GM10847 (cell line): ENCODE data around the gene KRTAP4-7.

ENCODE experiments used
- POLR2A ChIP-seq: IDR thresholded peaks from 2 replicates; pipeline ENCODE4 v1.6.1; 2011; ENCODE audit not compliant: insufficient read length; ENCODE audit errors: extremely low read depth

The KRTAP4-7 gene

GRCh38 chr17:41061964-41062363, 22.0 kb upstream of the KRTAP4-7 start:
- no peak for TF ChIP-seq POLR2A

- no peak for TF ChIP-seq POLR2A
These were observed 20.5 kb upstream of the KRTAP4-7 start for GRCh38 chr17:41063449-41063848.

GRCh38 chr17:41064301-41064700, 19.6 kb upstream of the KRTAP4-7 start:
- no peak for TF ChIP-seq POLR2A

GRCh38 chr17:41065829-41066624, 17.9 kb upstream of the KRTAP4-7 start, which contains the start of gene KRTAP2-4:
Gene KRTAP2-4 (minus strand): TSS chr17:41065879. CDS start chr17:41065845, 34 bp downstream.
- no peak for TF ChIP-seq POLR2A

GRCh38 chr17:41067281-41067680, 16.7 kb upstream of the KRTAP4-7 start:
- no peak for TF ChIP-seq POLR2A

- no peak for TF ChIP-seq POLR2A
These were observed 14.9 kb upstream of the KRTAP4-7 start for GRCh38 chr17:41069031-41069430.

- no peak for TF ChIP-seq POLR2A
These were observed 12.2 kb upstream of the KRTAP4-7 start for GRCh38 chr17:41071606-41072360.

GRCh38 chr17:41073676-41074075, 10.3 kb upstream of the KRTAP4-7 start:
- TF ChIP-seq POLR2A: no peak

- TF ChIP-seq POLR2A: no peak
These were observed 7.2 kb upstream of the KRTAP4-7 start for GRCh38 chr17:41076788-41077187.

GRCh38 chr17:41082626-41083025, 1.3 kb upstream of the KRTAP4-7 start:
- no peak for TF ChIP-seq POLR2A

- TF ChIP-seq POLR2A: no peak
These were observed 12.1 kb downstream of the KRTAP4-7 start for GRCh38 chr17:41096055-41096454.

GRCh38 chr17:41098042-41098441, 14.1 kb downstream of the KRTAP4-7 start, which contains the start of gene KRTAP4-8:
Gene KRTAP4-8 (minus strand): TSS chr17:41098142. CDS start chr17:41098084, 58 bp downstream.
- no peak for TF ChIP-seq POLR2A

- no peak for TF ChIP-seq POLR2A
These were observed 14.5 kb downstream of the KRTAP4-7 start for GRCh38 chr17:41098481-41098880.

- TF ChIP-seq POLR2A: no peak
These were observed 17.8 kb downstream of the KRTAP4-7 start, which contains the start of gene KRTAP4-16 for GRCh38 chr17:41101586-41102259. Gene KRTAP4-16 (minus strand): TSS chr17:41102209. CDS start chr17:41102209, 0 bp downstream.

- TF ChIP-seq POLR2A: no peak
These were observed 19.9 kb downstream of the KRTAP4-7 start for GRCh38 chr17:41103896-41104295.
